SJCRH30 (cell line): ENCODE measurements around the gene FKBP4. TPM values are rescaled to one million over a fixed set of nuclear protein-coding genes. Genes with fewer than 3 reads are reported as not detected.

Experiments
- DNase-seq, 2 experiments: peaks; one replicate each; pipeline ENCODE4 v3.0.0-alpha.2; 2015 to 2020
- H3K27ac ChIP-seq: fragments of 250-450 bp; sonication (Bioruptor Pico); 2 replicates; pipeline ENCODE4 v1.5.1; 2020; ENCODE audit warnings: mild to moderate bottlenecking, moderate library complexity
- H3K27me3 ChIP-seq: fragments of 250-450 bp; sonication (Bioruptor Pico); 2 replicates; pipeline ENCODE4 v1.5.1; 2020; ENCODE audit warnings: mild to moderate bottlenecking, moderate library complexity
- H3K36me3 ChIP-seq: fragments of 250-450 bp; sonication (Bioruptor Pico); 2 replicates; pipeline ENCODE4 v1.5.1; 2020; ENCODE audit warnings: mild to moderate bottlenecking, moderate library complexity
- H3K4me1 ChIP-seq: fragments of 250-450 bp; sonication (Bioruptor Pico); 2 replicates; pipeline ENCODE4 v1.5.1; 2020; ENCODE audit warnings: mild to moderate bottlenecking, moderate library complexity
- H3K4me3 ChIP-seq: fragments of 250-450 bp; sonication (Bioruptor Pico); 2 replicates; pipeline ENCODE4 v1.5.1; 2020; ENCODE audit warnings: mild to moderate bottlenecking, moderate library complexity
- H3K9me3 ChIP-seq: fragments of 250-450 bp; sonication (Bioruptor Pico); replicated peaks from 2 replicates; pipeline ENCODE4 v1.5.1; 2020; ENCODE audit warnings: mild to moderate bottlenecking, moderate library complexity
- total RNA-seq: library from RNA; depleted of rRNA; stranded (reverse); fragments of >200 nt; shearing (Covaris generic); gene quantifications from 2 replicates; pipeline ENCODE4 v1.2.3, GENCODE V29; 2014

The FKBP4 gene
- total RNA-seq, 1 experiment from 2014 or later, result 112 TPM

DNA sequence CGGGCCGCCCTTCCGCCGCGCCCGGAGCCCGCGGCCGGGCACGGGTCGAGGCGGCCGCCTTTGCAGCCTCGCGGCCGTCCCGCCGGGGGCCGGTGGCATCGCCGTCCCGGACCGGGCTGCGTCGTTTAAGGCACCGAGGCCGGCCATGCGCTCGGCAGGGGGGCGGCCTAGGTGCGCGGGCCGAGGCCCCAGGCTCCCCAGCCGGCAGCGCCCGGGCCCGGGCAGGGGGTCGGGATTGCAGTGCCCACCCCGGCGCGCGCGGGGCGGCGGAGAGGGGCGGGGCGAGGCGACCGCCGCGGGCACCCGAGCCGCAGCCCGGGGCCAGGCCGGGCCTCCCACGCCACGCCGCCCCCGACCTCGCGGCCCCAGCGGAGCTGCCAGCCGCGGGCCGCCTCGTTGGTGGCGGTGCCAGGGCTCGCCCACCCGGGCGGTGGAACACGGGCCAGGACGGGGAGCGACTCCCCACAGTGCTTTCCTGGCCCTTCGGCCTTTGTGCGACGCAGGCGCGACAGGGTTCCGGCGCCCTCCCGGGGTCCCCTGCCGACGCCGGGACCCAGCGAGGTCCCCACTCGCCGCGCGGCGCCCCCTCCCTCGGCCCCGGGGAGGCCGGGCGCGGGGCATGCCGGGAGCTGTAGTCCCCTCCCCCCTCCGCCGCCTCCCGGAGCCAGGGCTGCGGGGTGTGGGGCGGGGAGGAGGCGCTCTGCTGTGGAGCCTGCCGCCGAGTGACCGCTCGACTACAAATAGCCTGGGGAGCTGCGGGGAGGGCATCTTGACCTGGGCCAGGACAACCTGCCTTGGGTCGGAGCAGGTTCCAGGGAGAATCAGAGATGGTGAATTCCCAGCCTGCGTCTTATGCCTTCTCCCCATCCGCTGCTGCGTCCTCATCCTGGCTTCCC, 769 bp downstream of the FKBP4 start:
- peaks cover 40% of the 10 kb centered on the region for H3K36me3 ChIP-seq
- DNase-seq, result peak; percentile 70 to 73
- H3K27ac ChIP-seq, result no peak overlapping the region

DNA sequence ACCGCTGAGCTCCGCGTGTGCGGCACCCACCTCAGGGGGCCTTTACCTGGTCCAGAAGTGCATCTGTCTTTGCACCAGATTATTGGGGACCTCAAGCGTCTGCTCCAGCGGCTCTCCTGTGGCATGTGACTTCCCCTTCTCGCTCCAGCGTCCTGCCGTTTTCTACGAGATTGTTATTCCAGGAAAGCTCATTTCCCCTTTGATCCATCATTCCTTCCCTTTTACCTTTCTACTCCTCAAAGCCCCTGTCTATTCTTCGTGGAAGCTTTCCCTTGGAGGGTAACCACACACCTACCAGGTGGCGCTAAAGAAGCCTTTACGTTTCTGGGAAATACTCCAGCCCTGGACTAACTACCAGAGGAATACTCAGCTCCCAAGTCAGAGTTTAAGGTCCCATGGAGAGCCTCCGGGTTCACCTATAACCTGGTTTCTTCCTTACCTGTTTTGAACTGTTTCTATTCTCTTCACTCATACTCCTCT, 1.5 kb downstream of the FKBP4 start:
- Histone ChIP-seq H3K9me3 (no peaks in the 10 kb centered on the region), H3K27ac (no peak overlapping the region), H3K36me3 (peaks cover 46% of the 10 kb centered on the region), H3K4me1 (no peaks in the 10 kb centered on the region), H3K4me3 (peak overlapping the region; percentile 97), H3K27me3 (no peaks in the 10 kb centered on the region)
- peak in 1 of 2 experiments; percentile 12 for DNase-seq

More for the DNA sequence above, 769 bp downstream of the FKBP4 start:
- H3K9me3 ChIP-seq, result no peaks in the 10 kb centered on the region
- H3K4me3 ChIP-seq, result peak overlapping the region; percentile 97
- H3K4me1 ChIP-seq, result no peaks in the 10 kb centered on the region
- no peaks in the 10 kb centered on the region for H3K27me3 ChIP-seq

DNA sequence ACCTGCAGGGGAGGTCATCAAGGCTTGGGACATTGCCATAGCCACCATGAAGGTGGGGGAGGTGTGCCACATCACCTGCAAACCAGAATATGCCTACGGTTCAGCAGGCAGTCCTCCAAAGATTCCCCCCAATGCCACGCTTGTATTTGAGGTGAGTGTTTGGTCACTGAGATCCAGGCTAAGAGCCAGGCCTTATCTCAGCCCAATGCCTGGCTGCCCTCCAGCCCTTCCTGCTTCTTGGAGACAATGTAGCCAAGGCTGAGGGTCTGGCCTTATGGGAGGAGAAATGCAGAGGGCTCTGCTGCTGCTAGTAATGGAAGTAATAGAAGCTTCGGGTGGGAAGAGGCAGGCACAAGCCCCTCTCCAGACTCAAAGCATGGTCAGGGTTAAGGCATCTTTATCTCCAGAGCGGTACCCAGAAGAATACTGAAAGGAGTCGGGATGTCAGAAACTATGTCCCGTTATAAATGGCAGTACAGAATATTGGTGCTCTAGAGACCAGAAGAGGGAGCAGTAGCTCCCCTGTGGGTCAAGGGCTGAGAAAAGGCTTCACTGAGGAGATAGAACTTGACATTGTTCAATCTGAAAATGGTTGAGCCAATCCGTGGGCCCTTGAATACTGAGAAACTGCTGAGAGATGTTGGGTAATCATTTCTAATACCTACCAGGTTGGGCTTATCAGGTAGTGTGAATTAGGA, 3.1 kb downstream of the FKBP4 start:
- no peak overlapping the region for H3K27ac ChIP-seq
- no peaks in the 10 kb centered on the region for H3K4me1 ChIP-seq
- peaks cover 63% of the 10 kb centered on the region for H3K36me3 ChIP-seq
- no peak for DNase-seq
- no peaks in the 10 kb centered on the region for H3K9me3 ChIP-seq
- no peaks in the 10 kb centered on the region for H3K27me3 ChIP-seq
- no peak overlapping the region for H3K4me3 ChIP-seq

DNA sequence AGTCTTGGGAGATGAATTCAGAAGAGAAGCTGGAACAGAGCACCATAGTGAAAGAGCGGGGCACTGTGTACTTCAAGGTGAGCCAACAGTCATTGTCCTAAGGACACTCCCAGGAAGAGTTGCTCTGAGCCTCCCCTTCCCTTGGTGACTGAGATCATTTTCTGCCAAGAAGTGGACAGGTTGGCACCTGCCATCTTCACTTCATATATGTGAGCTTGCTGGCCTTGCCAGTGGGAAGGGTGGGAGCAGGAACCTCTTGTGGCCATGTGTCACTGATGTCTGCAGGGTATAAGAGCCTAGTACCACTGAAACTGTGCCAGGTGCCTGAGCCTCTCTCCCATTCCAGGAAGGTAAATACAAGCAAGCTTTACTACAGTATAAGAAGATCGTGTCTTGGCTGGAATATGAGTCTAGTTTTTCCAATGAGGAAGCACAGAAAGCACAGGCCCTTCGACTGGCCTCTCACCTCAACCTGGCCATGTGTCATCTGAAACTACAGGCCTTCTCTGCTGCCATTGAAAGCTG, 5.3 kb downstream of the FKBP4 start:
- no peak for DNase-seq
- H3K4me1 ChIP-seq, result no peaks in the 10 kb centered on the region
- H3K36me3 ChIP-seq, result peaks cover 80% of the 10 kb centered on the region
- no peak overlapping the region for H3K27ac ChIP-seq
- no peak overlapping the region for H3K4me3 ChIP-seq
- H3K27me3 ChIP-seq, result no peaks in the 10 kb centered on the region
- no peaks in the 10 kb centered on the region for H3K9me3 ChIP-seq

DNA sequence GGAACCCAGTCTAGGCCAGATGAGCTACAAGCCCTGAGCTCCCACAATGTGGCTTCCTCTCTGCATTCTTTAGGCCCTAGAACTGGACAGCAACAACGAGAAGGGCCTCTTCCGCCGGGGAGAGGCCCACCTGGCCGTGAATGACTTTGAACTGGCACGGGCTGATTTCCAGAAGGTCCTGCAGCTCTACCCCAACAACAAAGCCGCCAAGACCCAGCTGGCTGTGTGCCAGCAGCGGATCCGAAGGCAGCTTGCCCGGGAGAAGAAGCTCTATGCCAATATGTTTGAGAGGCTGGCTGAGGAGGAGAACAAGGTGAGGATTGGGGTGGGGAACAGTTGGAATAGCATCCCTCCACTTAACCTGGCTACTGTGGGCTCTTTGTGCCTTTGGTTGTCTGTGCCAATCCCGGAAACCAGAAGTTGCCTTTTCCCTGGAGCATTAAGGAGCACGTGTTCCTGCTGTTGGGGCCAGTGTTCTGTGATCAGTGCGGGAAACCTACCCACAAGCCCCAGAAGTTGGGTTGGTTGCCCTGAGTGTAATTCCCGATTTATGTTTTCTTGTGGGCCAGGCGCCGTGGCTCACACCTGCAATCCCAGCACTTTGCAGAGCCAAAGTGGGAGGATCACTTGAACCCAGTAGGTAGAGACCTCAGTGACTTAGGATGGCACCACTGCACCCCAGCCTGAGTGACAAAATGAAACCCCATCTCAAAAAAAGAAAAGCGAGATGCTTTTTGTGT, 6.4 kb downstream of the FKBP4 start:
- H3K27me3 ChIP-seq, result no peaks in the 10 kb centered on the region
- DNase-seq, result no peak
- no peak overlapping the region for H3K4me3 ChIP-seq
- H3K4me1 ChIP-seq, result no peaks in the 10 kb centered on the region
- no peak overlapping the region for H3K27ac ChIP-seq
- peaks cover 80% of the 10 kb centered on the region for H3K36me3 ChIP-seq
- H3K9me3 ChIP-seq, result no peaks in the 10 kb centered on the region

DNA sequence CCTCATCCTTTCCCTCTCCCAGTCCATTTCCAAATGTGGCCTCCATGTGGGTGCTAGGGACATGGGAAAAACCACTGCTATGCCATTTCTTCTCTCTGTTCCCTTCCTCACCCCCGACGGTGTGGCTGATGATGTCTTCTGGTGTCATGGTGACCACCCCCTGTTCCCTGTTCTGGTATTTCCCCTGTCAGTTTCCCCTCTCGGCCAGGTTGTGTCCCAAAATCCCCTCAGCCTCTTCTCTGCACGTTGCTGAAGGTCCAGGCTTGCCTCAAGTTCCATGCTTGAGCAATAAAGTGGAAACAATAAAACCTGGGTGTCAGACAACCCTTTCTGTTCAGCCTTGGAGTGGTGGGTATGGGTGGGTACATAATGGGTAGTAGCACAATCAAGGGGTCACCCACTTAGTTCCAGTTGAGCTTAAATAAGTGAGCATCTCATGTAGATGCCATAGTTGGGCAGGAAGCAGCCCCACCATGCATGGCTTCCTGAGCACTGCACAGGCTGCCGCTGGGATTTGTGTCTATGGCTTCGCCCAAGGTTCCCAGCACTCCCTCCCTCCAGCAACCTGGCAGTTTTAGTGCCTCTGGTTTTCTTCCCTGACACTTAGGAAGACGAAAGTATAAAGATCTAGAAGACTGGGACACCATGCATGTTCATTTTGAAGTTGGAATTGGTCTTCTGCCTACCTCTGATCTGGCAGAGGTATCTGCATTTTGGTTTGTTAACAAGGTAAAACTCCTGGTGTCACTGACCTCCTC, 9.0 kb downstream of the FKBP4 start:
- no peak for DNase-seq
- H3K36me3 ChIP-seq, result peaks cover 61% of the 10 kb centered on the region
- H3K27me3 ChIP-seq, result no peaks in the 10 kb centered on the region
- no peaks in the 10 kb centered on the region for H3K9me3 ChIP-seq
- no peaks in the 10 kb centered on the region for H3K4me1 ChIP-seq
- no peak overlapping the region for H3K27ac ChIP-seq
- no peak overlapping the region for H3K4me3 ChIP-seq

DNA sequence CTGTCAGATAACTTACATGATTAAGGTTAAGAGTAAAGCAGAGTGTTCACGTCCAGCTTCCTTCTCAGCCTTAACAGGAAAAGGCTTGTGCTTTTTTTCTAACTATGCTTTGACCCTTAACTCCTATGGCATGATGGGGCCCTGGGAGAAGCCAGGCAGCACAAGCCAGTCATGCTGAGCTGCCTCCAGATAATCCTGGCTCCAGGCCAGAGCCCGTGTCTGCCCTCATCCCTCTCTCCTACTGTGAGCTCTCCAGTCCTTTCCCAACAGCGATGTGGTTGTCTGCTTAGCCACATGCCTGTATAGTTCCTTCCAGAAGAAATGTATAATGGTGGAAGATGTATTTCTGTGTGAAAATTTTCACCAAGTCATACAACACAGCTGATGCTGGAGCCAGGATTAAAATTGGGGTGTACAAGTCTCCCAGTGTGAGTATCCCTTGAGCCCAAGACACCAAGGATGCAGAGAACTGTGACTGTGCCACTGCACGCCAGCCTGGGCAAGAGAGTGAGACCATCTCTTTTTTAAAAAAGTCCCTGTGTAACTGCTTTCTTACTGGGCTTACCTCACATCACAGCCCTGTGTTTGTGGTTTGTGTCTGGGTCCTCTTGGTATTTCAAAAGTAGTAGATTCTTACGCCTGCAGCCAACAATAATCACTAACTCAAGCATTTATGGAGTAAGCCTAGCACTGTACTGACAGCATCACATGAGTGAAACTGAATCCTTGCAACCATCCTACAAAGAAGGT, 9.8 kb downstream of the FKBP4 start:
- H3K4me1 ChIP-seq, result no peaks in the 10 kb centered on the region
- H3K9me3 ChIP-seq, result no peaks in the 10 kb centered on the region
- peaks cover 53% of the 10 kb centered on the region for H3K36me3 ChIP-seq
- DNase-seq, result peak in 1 of 2 experiments; percentile 18
- H3K27me3 ChIP-seq, result no peaks in the 10 kb centered on the region
- no peak overlapping the region for H3K4me3 ChIP-seq
- H3K27ac ChIP-seq, result no peak overlapping the region

DNA sequence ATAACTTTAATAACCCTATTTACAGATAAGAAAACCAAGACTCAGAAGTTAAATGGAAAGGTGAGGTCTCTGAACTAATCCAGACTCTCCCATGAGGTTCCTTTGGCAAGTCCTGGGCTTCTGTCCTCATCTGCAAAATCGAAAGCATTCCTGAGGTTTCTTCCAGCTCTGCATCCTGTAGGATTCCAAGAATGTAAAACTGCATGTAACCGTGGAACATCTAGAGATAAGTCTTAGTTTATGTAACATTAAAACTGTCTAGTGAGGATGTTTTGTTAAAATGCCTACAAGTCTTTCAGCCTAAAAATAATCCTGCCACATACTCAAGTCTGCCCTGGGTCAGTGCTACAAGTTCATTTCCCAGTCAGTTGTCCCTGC, 10.4 kb downstream of the FKBP4 start:
- H3K27me3 ChIP-seq, result no peaks in the 10 kb centered on the region
- H3K9me3 ChIP-seq, result no peaks in the 10 kb centered on the region
- no peak overlapping the region for H3K4me3 ChIP-seq
- H3K4me1 ChIP-seq, result no peaks in the 10 kb centered on the region
- no peak for DNase-seq
- no peak overlapping the region for H3K27ac ChIP-seq
- H3K36me3 ChIP-seq, result peaks cover 48% of the 10 kb centered on the region

DNA sequence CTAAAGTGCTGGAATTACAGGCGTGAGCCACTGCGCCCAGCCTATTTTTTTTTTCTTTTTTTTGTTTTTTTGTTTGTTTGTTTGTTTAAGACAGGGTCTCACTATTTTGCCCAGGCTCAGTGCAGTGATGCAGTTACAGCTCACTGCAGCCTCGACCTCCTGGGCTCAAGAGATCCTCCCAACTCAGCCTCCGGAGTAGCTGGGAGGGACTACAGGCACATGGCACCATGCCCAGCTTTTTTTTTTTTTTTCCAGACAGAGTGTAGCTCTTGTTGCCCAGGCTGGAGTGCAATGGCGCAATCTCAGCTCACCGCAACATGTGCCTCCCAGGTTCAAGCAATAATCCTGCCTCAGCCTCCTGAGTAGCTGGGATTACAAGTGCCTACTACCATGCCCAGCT, 11.9 kb downstream of the FKBP4 start:
- DNase-seq, result no peak
- no peak overlapping the region for H3K4me3 ChIP-seq
- no peak overlapping the region for H3K27ac ChIP-seq
- peaks cover 32% of the 10 kb centered on the region for H3K36me3 ChIP-seq
- H3K27me3 ChIP-seq, result no peaks in the 10 kb centered on the region
- no peaks in the 10 kb centered on the region for H3K9me3 ChIP-seq
- H3K4me1 ChIP-seq, result no peaks in the 10 kb centered on the region

DNA sequence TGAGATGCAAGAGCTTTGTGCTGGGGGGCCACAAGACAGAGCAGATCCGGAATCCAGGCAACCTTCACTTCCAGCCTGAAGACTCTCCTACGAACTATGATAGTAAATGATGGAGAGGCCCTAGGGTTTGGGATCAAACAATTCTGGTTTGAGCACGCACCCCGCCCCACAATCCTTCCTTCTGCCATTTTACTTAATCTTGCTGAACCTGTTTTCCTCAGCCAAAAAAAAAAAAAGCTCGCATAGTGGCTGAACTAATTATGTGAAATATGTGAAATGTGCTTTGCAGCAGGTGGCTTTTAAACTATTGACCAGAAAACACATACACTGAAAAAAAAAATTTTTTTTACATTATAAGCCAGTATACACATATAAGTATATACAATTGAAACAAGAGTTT, 17.0 kb downstream of the FKBP4 start:
- peak overlapping the region; percentile 85; the same call in 1 of the 2 replicates for H3K27ac ChIP-seq

DNA sequence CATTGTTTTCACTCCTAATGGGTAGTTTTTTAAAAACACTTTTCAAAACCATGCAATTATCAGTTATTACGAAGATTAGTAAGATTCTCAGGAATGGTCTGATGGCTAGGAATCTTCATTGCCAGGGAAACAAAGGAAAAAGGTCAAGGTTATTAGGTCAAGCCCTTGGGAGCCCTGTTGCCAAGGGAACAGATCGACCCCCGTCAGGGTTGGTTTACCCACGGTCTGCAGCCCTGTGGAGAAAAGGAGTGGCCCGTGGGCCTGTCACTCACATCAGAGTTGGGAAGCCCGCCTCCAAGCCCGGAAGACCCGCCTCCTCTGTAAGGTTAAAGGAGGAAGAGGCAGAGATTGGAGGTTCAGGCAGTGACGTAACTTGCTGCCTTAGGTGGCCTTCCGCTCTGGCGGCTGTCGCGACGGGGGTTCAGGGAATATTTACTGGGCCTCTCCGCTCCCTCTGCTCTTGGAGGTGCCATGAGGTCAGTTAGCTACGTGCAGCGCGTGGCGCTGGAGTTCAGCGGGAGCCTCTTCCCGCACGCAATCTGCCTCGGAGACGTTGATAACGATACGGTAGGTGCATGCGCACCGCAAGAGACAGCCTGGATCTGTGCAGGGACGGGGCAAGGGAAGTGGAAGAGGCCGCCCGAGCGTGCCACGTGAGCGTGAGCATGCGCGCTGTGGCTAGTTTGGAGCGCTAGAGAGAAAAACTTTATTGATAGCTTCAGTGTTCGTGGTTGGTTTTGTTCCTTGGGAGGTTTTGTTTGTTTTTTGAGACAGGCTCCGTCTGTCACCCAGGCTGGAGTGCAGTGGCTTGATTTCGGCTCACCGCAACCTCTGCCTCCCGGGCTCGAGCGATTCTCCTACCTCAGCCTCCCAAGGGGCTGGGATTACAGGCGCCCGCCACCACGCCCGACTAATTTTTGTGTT, 17.8 kb downstream of the FKBP4 start, which contains the start of gene ITFG2:
Gene ITFG2 (plus strand): TSS at position 379 of the 924 bp plus-strand sequence. CDS start 93 bp downstream, at position 472.
- 0 out of 2 replicates have a peak, but pooled peaks cover 2% of the 10 kb centered on the region for H3K36me3 ChIP-seq
- peak; percentile 99 for DNase-seq

More for the DNA sequence above, 17.0 kb downstream of the FKBP4 start:
- Histone ChIP-seq H3K27me3 (no peaks in the 10 kb centered on the region), H3K4me1 (no peaks in the 10 kb centered on the region; the same call in 1 of the 2 replicates), H3K36me3 (no peaks in the 10 kb centered on the region), H3K9me3 (no peaks in the 10 kb centered on the region), H3K4me3 (peak overlapping the region; percentile 80)
- DNase-seq, result no peak

More for the DNA sequence above, 17.8 kb downstream of the FKBP4 start, which contains the start of gene ITFG2:
- no peaks in the 10 kb centered on the region for H3K9me3 ChIP-seq
- no peaks in the 10 kb centered on the region; the same call in 1 of the 2 replicates for H3K4me1 ChIP-seq
- H3K27ac ChIP-seq, result peak within 1 kb of the TSS; percentile 85
- H3K27me3 ChIP-seq, result no peaks in the 10 kb centered on the region
- H3K4me3 ChIP-seq, result peak within 1 kb of the TSS; percentile 80
